IPS-15b (cell line): ENCODE measurements around the gene B4GALT2.

Experiments used
- H3K27me3 ChIP-seq: one replicate; pipeline ENCODE4 v1.6.1; 2013; ENCODE audit warnings: low read length; ENCODE audit not compliant: control insufficient read depth, insufficient read depth
- H3K36me3 ChIP-seq: one replicate; pipeline ENCODE4 v1.6.1; 2013; ENCODE audit warnings: low read length; ENCODE audit not compliant: control insufficient read depth, insufficient read depth
- H3K4me1 ChIP-seq: one replicate; pipeline ENCODE4 v1.6.1; 2013; ENCODE audit warnings: mild to moderate bottlenecking, low read length; ENCODE audit not compliant: control insufficient read depth, insufficient read depth
- H3K4me3 ChIP-seq: one replicate; pipeline ENCODE4 v1.5.1; 2013; ENCODE audit warnings: low read depth, low read length
- H3K9ac ChIP-seq: one replicate; pipeline ENCODE4 v1.6.1; 2013; ENCODE audit warnings: low read depth, mild to moderate bottlenecking, low read length
- H3K9me3 ChIP-seq: one replicate; pipeline ENCODE4 v1.6.1; 2013; ENCODE audit warnings: mild to moderate bottlenecking, low read length; ENCODE audit not compliant: control insufficient read depth, insufficient read depth

B4GALT2 gene

DNA sequence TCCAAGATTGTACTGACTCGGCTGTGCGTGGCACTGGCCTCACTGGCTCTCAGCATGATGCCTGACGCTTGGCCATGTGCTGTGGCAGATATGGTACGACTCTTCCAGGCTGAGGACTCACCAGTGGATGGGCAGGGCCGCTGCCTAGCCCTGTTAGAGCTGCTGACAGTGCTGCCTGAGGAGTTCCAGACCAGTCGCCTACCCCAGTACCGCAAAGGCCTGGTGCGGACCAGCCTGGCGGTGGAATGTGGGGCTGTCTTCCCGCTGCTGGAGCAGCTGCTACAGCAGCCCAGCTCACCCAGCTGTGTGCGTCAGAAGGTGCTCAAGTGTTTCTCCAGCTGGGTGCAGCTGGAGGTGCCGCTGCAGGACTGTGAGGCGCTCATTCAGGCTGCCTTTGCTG, 29.3 kb upstream of the B4GALT2 start:
- H3K9me3 ChIP-seq = no peaks in the 10 kb centered on the region

DNA sequence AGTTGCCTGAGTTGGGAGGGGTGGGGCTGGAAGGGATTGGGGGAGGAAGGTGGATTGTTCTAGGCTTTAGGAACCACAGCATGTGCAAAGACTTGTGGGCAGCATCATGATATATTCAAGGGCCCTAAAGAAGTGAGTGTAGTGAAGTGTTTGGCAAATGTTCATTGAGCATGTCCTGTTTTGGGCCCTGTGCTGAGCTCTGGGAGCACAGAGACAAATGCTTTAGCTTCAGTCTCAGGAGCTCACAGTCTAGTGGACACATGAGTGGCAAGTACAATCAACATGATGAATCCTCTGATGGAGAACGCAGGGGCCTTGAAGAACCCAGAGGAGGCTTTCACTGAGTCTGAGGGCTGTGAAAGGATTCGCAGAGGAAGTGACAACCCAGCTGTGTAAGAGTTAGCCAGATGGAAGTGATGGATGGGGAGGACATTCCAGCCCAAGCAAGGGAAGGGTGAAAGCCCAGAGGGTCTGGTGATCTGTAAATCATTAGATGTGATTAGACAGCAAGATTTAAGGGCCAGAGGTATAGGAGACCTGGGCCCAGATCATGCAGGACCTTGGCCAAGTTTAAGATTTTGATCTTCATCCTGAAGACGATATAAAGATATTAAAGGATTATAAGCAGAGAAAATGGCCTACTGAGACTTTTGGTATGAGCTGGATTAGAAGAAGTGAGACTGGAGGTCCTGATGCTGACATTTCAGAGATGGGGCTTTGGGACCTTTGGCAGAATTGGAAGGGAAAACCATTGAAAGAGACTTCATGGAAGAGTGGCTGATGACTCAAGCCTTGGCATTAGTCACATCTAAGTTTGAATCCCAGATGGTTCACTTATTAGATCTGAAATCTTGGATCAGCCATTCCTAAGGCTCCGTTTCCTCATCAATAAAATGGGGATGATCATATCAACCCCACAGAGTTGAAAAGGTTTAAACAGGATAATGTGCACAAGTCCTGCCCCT, 27.7 kb upstream of the B4GALT2 start:
- no peak overlapping the region for H3K9ac ChIP-seq
- H3K36me3 ChIP-seq = peaks cover 5% of the 10 kb centered on the region
- no peaks in the 10 kb centered on the region for H3K27me3 ChIP-seq
- H3K4me1 ChIP-seq = peaks cover 4% of the 10 kb centered on the region
- no peaks in the 10 kb centered on the region for H3K9me3 ChIP-seq
- no peak overlapping the region for H3K4me3 ChIP-seq

More for the DNA sequence above, 29.3 kb upstream of the B4GALT2 start:
- Histone ChIP-seq H3K4me3 (no peak overlapping the region), H3K9ac (no peak overlapping the region), H3K36me3 (peaks cover 5% of the 10 kb centered on the region), H3K4me1 (peaks cover 4% of the 10 kb centered on the region), H3K27me3 (no peaks in the 10 kb centered on the region)

DNA sequence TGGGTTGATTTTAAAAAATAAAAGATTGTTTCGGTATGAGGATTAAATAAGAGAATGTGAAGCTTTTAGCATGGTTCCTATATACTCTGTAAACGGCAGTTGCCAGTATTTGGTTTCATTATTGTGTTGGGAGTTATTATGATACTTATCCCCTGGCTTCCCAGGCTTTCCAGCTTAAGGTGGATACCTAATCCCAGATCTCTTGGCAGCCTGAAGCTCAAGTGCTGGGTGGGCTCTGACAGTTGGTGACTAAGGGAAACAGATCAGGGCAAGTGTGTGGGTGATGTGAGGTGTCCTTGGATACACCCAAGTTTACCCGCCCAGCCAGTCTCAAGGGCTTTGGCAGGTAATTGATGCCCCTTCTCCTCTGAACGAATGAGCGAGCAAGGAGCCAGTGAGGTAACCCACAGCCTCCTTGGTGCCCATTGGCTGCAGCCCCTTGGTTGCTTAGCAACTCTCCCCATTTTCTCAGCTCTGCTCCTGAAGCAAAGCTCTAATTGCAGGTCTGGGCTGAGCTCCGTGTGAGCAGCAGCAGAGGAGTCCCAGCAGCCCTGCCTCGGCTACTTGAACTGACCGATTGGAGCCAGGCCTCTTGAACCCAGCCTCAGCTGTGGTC, 26.2 kb upstream of the B4GALT2 start:
- Histone ChIP-seq H3K9ac (no peak overlapping the region), H3K9me3 (no peaks in the 10 kb centered on the region), H3K27me3 (no peaks in the 10 kb centered on the region), H3K4me3 (no peak overlapping the region), H3K4me1 (peaks cover under 1% of the 10 kb centered on the region), H3K36me3 (peaks cover 14% of the 10 kb centered on the region)

DNA sequence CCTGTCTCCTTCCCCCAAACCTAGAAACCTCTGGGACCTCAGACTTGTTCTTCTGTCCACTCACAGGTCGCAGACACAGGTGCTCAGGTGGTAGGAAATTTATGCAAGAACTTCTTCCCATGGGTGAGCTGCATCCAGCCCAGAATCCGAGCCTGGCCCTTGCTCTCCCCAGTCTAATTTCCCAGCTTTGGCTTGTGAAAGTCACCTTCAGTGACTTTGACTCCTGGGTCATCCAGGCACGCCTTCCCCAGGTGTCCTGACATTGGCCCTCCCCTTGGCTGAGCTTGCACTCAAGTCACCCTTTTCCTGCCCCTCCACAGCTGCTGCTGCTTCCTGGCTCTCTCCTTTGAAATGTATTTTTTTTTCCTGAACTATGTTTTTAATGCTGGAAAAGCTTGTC, 25.6 kb upstream of the B4GALT2 start:
- no peak overlapping the region for H3K9ac ChIP-seq

DNA sequence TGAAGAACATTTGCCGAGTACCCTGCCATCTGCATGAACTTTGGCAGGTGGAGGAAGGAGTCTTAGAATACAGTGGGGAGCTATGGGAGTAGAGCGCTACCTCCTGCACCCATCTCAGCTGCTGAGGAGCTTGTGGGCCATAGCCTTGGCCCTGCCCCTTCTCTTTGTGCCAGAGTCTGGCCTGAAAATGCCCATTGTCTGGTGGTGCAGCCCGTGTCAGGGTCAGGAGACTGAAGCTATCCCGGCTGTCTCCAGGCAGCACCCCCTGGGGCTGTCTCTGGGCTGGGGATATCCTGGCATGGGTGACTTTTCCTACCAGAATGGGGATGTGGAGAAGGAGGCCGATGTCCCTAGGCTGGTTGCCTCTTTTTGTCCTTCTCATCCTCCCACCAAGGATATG, 25.0 kb upstream of the B4GALT2 start:
- Histone ChIP-seq H3K9ac (no peak overlapping the region), H3K27me3 (no peaks in the 10 kb centered on the region), H3K9me3 (no peaks in the 10 kb centered on the region), H3K36me3 (peaks cover 17% of the 10 kb centered on the region), H3K4me1 (no peaks in the 10 kb centered on the region), H3K4me3 (no peak overlapping the region)

More for the DNA sequence above, 25.6 kb upstream of the B4GALT2 start:
- Histone ChIP-seq H3K9me3 (no peaks in the 10 kb centered on the region), H3K4me1 (no peaks in the 10 kb centered on the region), H3K27me3 (no peaks in the 10 kb centered on the region), H3K36me3 (peaks cover 17% of the 10 kb centered on the region), H3K4me3 (no peak overlapping the region)

DNA sequence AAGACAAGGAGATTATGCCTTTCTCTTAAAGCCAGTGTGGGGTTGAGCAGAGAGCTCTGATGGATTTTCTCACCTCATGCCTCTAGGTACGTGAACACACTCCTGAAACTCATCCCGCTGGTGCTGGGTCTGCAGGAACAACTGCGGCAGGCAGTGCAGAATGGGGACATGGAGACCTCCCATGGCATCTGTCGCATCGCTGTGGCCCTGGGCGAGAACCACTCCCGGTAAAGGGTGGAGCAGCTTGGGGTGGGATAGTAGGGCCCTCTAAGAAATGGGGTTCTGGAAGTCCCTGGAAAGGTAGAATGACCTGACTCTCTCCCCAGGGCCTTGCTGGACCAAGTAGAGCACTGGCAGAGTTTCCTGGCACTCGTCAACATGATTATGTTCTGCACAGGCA, 22.8 kb upstream of the B4GALT2 start:
- no peak overlapping the region for H3K4me3 ChIP-seq
- no peak overlapping the region for H3K9ac ChIP-seq
- no peaks in the 10 kb centered on the region for H3K27me3 ChIP-seq
- H3K36me3 ChIP-seq = peaks cover 15% of the 10 kb centered on the region
- H3K4me1 ChIP-seq = no peaks in the 10 kb centered on the region
- H3K9me3 ChIP-seq = no peaks in the 10 kb centered on the region

DNA sequence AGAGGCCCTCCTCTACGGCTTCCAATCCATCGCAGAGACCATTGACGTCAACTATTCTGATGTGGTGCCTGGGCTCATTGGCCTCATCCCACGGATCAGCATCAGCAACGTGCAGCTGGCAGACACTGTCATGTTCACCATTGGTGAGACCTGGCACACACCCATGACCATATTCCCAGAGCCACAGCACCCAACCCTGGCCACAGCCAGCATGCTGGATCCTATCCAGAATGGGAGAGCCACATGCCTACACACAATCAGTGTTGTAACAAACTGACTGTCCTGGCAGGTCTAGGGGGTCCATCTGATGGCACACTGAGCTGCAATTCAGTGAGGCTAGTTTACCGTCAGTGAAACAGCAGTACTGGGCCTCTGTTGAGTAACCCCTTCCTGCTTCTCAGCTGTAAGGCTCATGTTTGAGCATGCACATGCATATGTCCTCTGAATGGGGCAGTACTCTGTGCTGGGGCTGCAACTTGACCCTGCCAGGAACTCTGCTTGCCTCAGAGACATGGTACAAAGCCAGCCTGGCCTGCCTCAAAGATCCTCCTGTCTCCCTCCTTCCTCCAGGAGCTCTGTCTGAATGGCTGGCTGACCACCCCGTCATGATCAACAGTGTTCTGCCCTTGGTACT, 21.5 kb upstream of the B4GALT2 start:
- Histone ChIP-seq H3K36me3 (peaks cover 22% of the 10 kb centered on the region), H3K9ac (no peak overlapping the region), H3K27me3 (no peaks in the 10 kb centered on the region), H3K4me3 (no peak overlapping the region), H3K4me1 (no peaks in the 10 kb centered on the region), H3K9me3 (no peaks in the 10 kb centered on the region)

DNA sequence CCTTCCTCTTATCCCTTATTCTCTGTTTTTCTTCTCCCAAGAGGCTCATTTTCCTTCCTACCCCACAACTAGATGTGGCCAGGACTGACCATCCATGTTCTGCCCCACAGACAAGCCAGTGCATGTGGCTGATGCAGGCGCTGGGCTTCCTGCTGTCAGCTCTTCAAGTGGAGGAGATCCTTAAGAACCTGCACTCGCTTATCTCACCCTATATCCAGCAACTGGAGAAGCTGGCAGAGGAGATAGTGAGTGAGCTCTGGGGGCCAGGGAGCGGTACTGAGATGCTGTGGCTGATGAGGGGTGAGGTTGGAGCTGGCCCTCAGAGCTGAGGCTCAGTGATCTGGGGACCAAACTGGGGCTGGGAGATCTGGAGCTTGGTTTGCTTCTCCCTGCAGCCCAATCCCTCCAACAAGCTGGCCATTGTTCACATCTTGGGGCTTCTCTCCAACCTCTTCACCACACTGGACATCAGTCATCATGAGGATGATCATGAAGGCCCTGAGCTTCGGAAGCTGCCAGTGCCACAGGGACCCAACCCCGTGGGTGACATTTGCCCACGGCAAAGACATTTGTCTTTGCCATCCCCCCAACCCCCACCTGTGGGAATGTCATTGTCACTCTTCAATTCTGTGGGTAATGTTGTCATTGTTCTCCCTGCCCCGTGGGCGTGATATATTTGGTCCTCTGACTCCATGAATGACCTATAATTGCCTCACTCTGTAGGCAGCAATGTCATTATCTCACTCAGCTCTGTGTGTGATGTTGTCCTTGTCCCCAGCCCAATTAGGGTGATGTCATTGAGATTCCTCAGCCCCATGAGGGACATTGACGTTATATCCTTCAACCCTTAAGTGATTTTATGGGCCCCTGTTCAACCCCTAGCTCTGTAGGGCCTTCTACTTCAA, 20.4 kb upstream of the B4GALT2 start:
- no peaks in the 10 kb centered on the region for H3K4me1 ChIP-seq
- H3K9me3 ChIP-seq = no peaks in the 10 kb centered on the region
- no peak overlapping the region for H3K4me3 ChIP-seq
- no peaks in the 10 kb centered on the region for H3K27me3 ChIP-seq
- H3K9ac ChIP-seq = no peak overlapping the region
- H3K36me3 ChIP-seq = peaks cover 22% of the 10 kb centered on the region

DNA sequence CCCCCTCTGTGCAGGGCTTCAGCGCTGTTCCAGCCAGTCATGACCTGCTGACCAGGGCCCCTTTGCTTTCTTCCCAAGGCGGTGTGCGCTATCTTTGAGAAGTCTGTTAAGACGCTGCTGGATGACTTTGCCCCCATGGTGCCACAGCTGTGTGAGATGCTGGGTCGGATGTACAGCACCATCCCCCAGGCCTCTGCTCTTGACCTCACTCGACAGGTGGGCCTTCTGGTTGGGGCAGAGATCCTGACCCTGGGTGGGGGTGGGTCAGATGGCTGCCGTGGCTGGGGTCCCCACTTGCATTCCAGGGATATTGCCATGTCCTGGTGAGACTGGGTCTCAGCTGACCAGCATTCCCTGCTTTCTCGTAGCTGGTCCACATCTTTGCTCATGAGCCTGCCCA, 18.2 kb upstream of the B4GALT2 start:
- no peak overlapping the region for H3K4me3 ChIP-seq
- H3K4me1 ChIP-seq = no peaks in the 10 kb centered on the region
- H3K27me3 ChIP-seq = no peaks in the 10 kb centered on the region
- no peak overlapping the region for H3K9ac ChIP-seq
- H3K9me3 ChIP-seq = no peaks in the 10 kb centered on the region
- peaks cover 22% of the 10 kb centered on the region for H3K36me3 ChIP-seq

DNA sequence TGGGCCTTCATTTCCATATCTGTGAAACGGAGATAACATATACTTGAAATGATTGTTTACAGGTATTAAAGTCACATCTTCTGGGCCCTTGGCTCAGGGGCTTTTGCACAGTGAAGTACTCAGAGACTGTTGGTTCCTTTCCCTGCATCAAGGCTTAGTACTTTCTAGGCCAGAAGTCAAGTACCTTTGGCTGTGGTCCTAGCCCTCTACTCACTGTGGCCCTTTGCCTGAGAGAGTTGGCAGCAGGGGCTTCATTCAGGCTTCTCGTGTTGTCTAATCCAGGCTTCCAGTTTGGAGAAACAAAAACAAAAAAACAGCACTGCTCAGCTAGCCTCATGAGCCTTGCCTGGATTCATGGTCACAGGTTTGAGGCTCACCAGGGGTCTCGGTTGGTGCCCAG, 17.3 kb upstream of the B4GALT2 start:
- Histone ChIP-seq H3K4me3 (no peak overlapping the region), H3K9me3 (no peaks in the 10 kb centered on the region), H3K36me3 (peaks cover 22% of the 10 kb centered on the region), H3K4me1 (no peaks in the 10 kb centered on the region), H3K9ac (no peak overlapping the region), H3K27me3 (no peaks in the 10 kb centered on the region)

DNA sequence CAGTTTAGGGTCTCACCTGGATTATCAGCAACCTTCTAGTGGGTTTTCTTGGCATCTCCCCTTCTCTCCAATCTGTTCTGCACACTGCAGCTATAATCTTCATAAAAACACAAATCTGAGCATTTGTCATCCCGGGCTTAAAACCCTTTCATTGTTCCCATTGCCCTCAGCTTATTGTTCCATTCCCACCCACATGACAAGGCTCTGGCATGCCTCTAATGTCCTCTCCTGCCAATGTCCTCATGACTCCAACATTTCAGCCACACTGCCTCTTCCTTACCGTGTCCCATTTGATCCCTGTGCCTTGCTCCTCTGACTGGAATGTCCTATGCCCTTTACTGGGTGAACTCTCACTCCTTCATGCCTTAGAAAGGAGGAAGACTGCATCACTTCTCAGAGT, 16.7 kb upstream of the B4GALT2 start:
- no peaks in the 10 kb centered on the region for H3K27me3 ChIP-seq
- H3K36me3 ChIP-seq = peaks cover 17% of the 10 kb centered on the region
- H3K9ac ChIP-seq = no peak overlapping the region
- H3K4me3 ChIP-seq = no peak overlapping the region
- no peaks in the 10 kb centered on the region for H3K9me3 ChIP-seq
- H3K4me1 ChIP-seq = no peaks in the 10 kb centered on the region
